HCT116 (cell line): ENCODE data around the gene BBS9. TPM values are rescaled to one million over a fixed set of nuclear protein-coding genes. Genes with fewer than 3 reads are reported as not detected.

Source experiments
- ATAC-seq: fragments of 200-7000 bp; cut with Tn5 transposase; 2 replicates; pipeline ENCODE4 v1.9.1; 2020; ENCODE audit warnings: mild to moderate bottlenecking, moderate library complexity
- BruUV-seq: library from RNA; stranded (reverse); fragments of 400-500 nt; replicated peaks from 2 replicates; lab custom pipeline; 2021; lab: Mats Ljungman, UMichigan
- CTCF ChIA-PET: fragments of 300-600 bp; sonication (Branson Sonifier 250); formaldehyde crosslinking; loops from one replicate; lab custom pipeline; 2021; ENCODE audit warnings: antibody characterized with exemption; lab: Charles Lee
- POLR2A ChIA-PET: fragments of 300-600, 350-600 bp; sonication (Branson Sonifier 250); formaldehyde crosslinking; loops from one replicate; lab custom pipeline; 2021; ENCODE audit warnings: antibody characterized with exemption; lab: Charles Lee
- RAD21 ChIA-PET, 2 experiments: fragments of 300-600 bp; sonication (Branson Sonifier 250); formaldehyde crosslinking; loops; one replicate each; lab custom pipeline; 2023; ENCODE audit warnings: low total read pairs in 2 of 2; ENCODE audit not compliant: uncharacterized antibody in 2 of 2, unreplicated experiment in 2 of 2, low non-redundant PET in 1 of 2; lab: Charles Lee
- DNase-seq: peaks from one replicate; pipeline ENCODE4 v3.0.0-alpha.2; 2010; ENCODE audit warnings: low read depth, low spot score
- H2AFZ ChIP-seq: fragments of 200-600 bp; shearing (Covaris generic), sonication (generic); 2 replicates; pipeline ENCODE4 v1.6.1; 2017; ENCODE audit warnings: low read depth, mixed run types, mixed read lengths, antibody characterized with exemption, low read length; ENCODE audit not compliant: poor library complexity, severe bottlenecking
- H3K27ac ChIP-seq: 2 replicates; pipeline ENCODE4 v1.5.1; 2012; ENCODE audit warnings: low read depth, low read length
- H3K27me3 ChIP-seq: fragments of 200-600 bp; sonication (generic); 2 replicates; pipeline ENCODE4 v1.6.1; 2016; ENCODE audit warnings: mixed run types, low read length, mixed read lengths; ENCODE audit not compliant: insufficient read depth
- H3K36me3 ChIP-seq, 2 experiments: fragments of 200-500 bp in 1 of 2; fragments of 200-600 bp in 1 of 2; sonication (Bioruptor generic) in 1 of 2; sonication (generic) in 1 of 2; 2 replicates each; pipeline versions ENCODE4 v1.5.1 to v1.6.1; 2014 to 2016; ENCODE audit warnings: low read length in 2 of 2, inconsistent platforms in 1 of 2, mixed read lengths in 1 of 2, mixed run types in 1 of 2; ENCODE audit not compliant: insufficient read depth in 2 of 2, control insufficient read depth in 1 of 2
- H3K4me1 ChIP-seq, 2 experiments: fragments of 200-600 bp in 1 of 2; sonication (generic) in 1 of 2; 2 replicates each; pipeline versions ENCODE4 v1.5.1 to v1.6.1; 2012 to 2017; ENCODE audit warnings: low read length in 2 of 2, inconsistent platforms in 1 of 2, mild to moderate bottlenecking in 1 of 2, mixed read lengths in 1 of 2, mixed run types in 1 of 2, moderate library complexity in 1 of 2; ENCODE audit not compliant: insufficient read depth in 2 of 2, control insufficient read depth in 1 of 2
- H3K4me2 ChIP-seq: fragments of 200-600 bp; sonication (generic); 2 replicates; pipeline ENCODE4 v1.6.1; 2017; ENCODE audit warnings: mixed run types, low read length, mixed read lengths
- H3K4me3 ChIP-seq, 2 experiments: fragments of 200-600 bp in 1 of 2; sonication (generic) in 1 of 2; replicated peaks in 1 of 2; 2 replicates each; pipeline ENCODE4 v1.5.1; 2011 to 2016; ENCODE audit warnings: low read length in 2 of 2, control low read depth in 1 of 2, low read depth in 1 of 2, mild to moderate bottlenecking in 1 of 2, mixed read lengths in 1 of 2, mixed run types in 1 of 2
- H3K79me2 ChIP-seq: fragments of 200-600 bp; sonication (generic); 2 replicates; pipeline ENCODE4 v1.6.1; 2017; ENCODE audit warnings: mild to moderate bottlenecking, mixed run types, low read length, moderate library complexity, mixed read lengths; ENCODE audit not compliant: insufficient read depth
- H3K9ac ChIP-seq: fragments of 200-600 bp; sonication (generic); 2 replicates; pipeline ENCODE4 v1.6.1; 2016; ENCODE audit warnings: low read length, mixed read lengths
- H3K9me2 ChIP-seq: fragments of 200-600 bp; sonication (generic), shearing (Covaris generic); 2 replicates; pipeline ENCODE4 v1.6.1; 2017; ENCODE audit warnings: mixed run types, mild to moderate bottlenecking, moderate library complexity; ENCODE audit not compliant: insufficient read depth
- H3K9me3 ChIP-seq, 2 experiments: fragments of 200-500 bp in 1 of 2; fragments of 200-600 bp in 1 of 2; sonication (Bioruptor generic) in 1 of 2; sonication (generic) in 1 of 2; 2 replicates each; pipeline ENCODE4 v1.6.1; 2014 to 2017; ENCODE audit warnings: low read length in 2 of 2, mixed read lengths in 2 of 2, inconsistent platforms in 1 of 2, low read depth in 1 of 2, mild to moderate bottlenecking in 1 of 2, mixed run types in 1 of 2, moderate library complexity in 1 of 2; ENCODE audit not compliant: control insufficient read depth in 1 of 2, insufficient read depth in 1 of 2
- H4K20me1 ChIP-seq: fragments of 200-600 bp; sonication (generic), shearing (Covaris generic); 2 replicates; pipeline ENCODE4 v1.6.1; 2017; ENCODE audit warnings: mixed run types, mild to moderate bottlenecking, moderate library complexity; ENCODE audit not compliant: insufficient read depth
- CEBPB ChIP-seq: IDR thresholded peaks from 2 replicates; pipeline ENCODE4 v1.6.1; 2012; ENCODE audit warnings: low read depth
- FOSL1 ChIP-seq: IDR thresholded peaks from 2 replicates; pipeline ENCODE4 v1.6.1; 2012; ENCODE audit warnings: low read depth
- MAX ChIP-seq: IDR thresholded peaks from 2 replicates; pipeline ENCODE4 v1.6.1; 2012
- POLR2A ChIP-seq: IDR thresholded peaks from 2 replicates; pipeline ENCODE4 v1.7.0; 2011; ENCODE audit warnings: borderline replicate concordance; ENCODE audit not compliant: insufficient read depth, insufficient read length; ENCODE audit errors: extremely low read depth
- REST ChIP-seq: IDR thresholded peaks from 2 replicates; pipeline ENCODE4 v1.6.1; 2012; ENCODE audit warnings: low read depth
- ZBTB33 ChIP-seq: IDR thresholded peaks from 2 replicates; pipeline ENCODE4 v1.6.1; 2011; ENCODE audit warnings: mild to moderate bottlenecking, low read length, moderate library complexity; ENCODE audit not compliant: insufficient replicate concordance; ENCODE audit errors: extremely low read depth
- ZFX ChIP-seq: fragments of 450-650 bp; IDR thresholded peaks from 2 replicates; pipeline ENCODE4 v1.6.1; 2017
- intact Hi-C: fragments of 100-400 bp; cut with micrococcal nuclease; formaldehyde crosslinking; loops from 2 replicates; pipeline ENCODE4 v1.10.0; 2022
- total RNA-seq: library from RNA; stranded (reverse); gene quantifications from one replicate; pipeline ENCODE4 v1.2.1, GENCODE V29; 2021; ENCODE audit not compliant: unreplicated experiment

The BBS9 gene
- total RNA-seq, 1 experiment from 2014 or later: 7.1 TPM

- TF ChIP-seq ZBTB33: no peak
- TF ChIP-seq MAX: no peak
- TF ChIP-seq ZFX: no peak
- no peak for TF ChIP-seq POLR2A
Measured at GRCh38 chr7:33130184-33130583, 820 bp downstream of the BBS9 start (continued).

- no peak for ATAC-seq
- H4K20me1 ChIP-seq: no peaks in the 10 kb centered on the region
- CTCF ChIA-PET: no interaction called here
- no peaks in the 10 kb centered on the region for H3K79me2 ChIP-seq
- no peak overlapping the region for H2AFZ ChIP-seq
- H3K27me3 ChIP-seq: no peaks in the 10 kb centered on the region
- TF ChIP-seq REST (no peak), CEBPB (no peak), FOSL1 (no peak)
- intact Hi-C loops: no loop called here
- no peaks in the 10 kb centered on the region for H3K9me3 ChIP-seq
- no peaks in the 10 kb centered on the region for H3K9me2 ChIP-seq
- DNase-seq: no peak
- no peak overlapping the region for H3K27ac ChIP-seq
- H3K9ac ChIP-seq: no peak overlapping the region
- no peaks in the 10 kb centered on the region for H3K4me1 ChIP-seq
- no peak overlapping the region for H3K4me2 ChIP-seq
- H3K36me3 ChIP-seq: no peaks in the 10 kb centered on the region
- no peak overlapping the region for H3K4me3 ChIP-seq
- RAD21 ChIA-PET: no interaction called here
- POLR2A ChIA-PET: no interaction called here
- no TSS peak for BruUV-seq
Measured at GRCh38 chr7:33137103-33137502, 7.7 kb downstream of the BBS9 start.
